Omental fat pad (tissue), 4 donors: Measurements from ENCODE around the gene PAQR8. TPM values are rescaled to one million over a fixed set of nuclear protein-coding genes. Genes with fewer than 3 reads are reported as not detected.

Experiments used
- ATAC-seq: fragments of 150-250 bp; one replicate; pipeline ENCODE4 v1.9.1; 2016; ENCODE audit warnings: mild to moderate bottlenecking, moderate library complexity; ENCODE audit not compliant: low FRiP score
- DNase-seq: peaks from one replicate; pipeline ENCODE4 v3.0.0-alpha.2; 2019; ENCODE audit warnings: low spot score
- CTCF ChIP-seq, 3 donors: fragments of 450-650 bp; IDR thresholded peaks; one replicate each; pipeline ENCODE4 v1.5.1; 2016 to 2017; ENCODE audit warnings: antibody characterized with exemption in 3 of 3, mild to moderate bottlenecking in 3 of 3, moderate library complexity in 2 of 3
- total RNA-seq, 4 donors: library from RNA; depleted of rRNA; stranded (reverse); fragments of >200 nt; gene quantifications; one replicate each; pipeline ENCODE4 v1.1.0, GENCODE V29; 2016

The PAQR8 gene
- total RNA-seq, 4 donors from 2014 or later: 1.5 to 7.9 (median 3.6) TPM

- TF ChIP-seq CTCF (IDR thresholded peaks at IDR 0.05): peak in 2 of 3 donors; percentile 43 to 56
- ATAC-seq (peak; percentile 26), DNase-seq (no peak)
These were observed 54.7 kb downstream of the PAQR8 start for GRCh38 chr6:52416629-52417151.

GRCh38 chr6:52417675-52418111, 55.7 kb downstream of the PAQR8 start:
- ATAC-seq (no peak), DNase-seq (no peak)
- TF ChIP-seq CTCF (IDR thresholded peaks at IDR 0.05): no peak

GRCh38 chr6:52418606-52419005, 56.7 kb downstream of the PAQR8 start:
- ATAC-seq (no peak), DNase-seq (no peak)
- TF ChIP-seq CTCF (IDR thresholded peaks at IDR 0.05): no peak

- peak; percentile 97 for DNase-seq
- peak; percentile 98 for ATAC-seq
- no peak for TF ChIP-seq CTCF (IDR thresholded peaks at IDR 0.05)
These were observed 58.1 kb downstream of the PAQR8 start, which contains the start of gene EFHC1 for GRCh38 chr6:52419809-52420667. Gene EFHC1, plus strand, starts transcription at chr6:52420342. Its CDS starts 69 bp downstream, at chr6:52420411.

- DNase-seq: no peak
- peak; percentile 15 for ATAC-seq
- TF ChIP-seq CTCF (IDR thresholded peaks at IDR 0.05): no peak
These were observed 58.9 kb downstream of the PAQR8 start for GRCh38 chr6:52420668-52421358.

- ATAC-seq (no peak), DNase-seq (no peak)
- no peak for TF ChIP-seq CTCF (IDR thresholded peaks at IDR 0.05)
These were observed 60.2 kb downstream of the PAQR8 start for GRCh38 chr6:52422156-52422555.
